Endothelial cell of umbilical vein (primary cell): ENCODE data around the gene HDAC1. TPM values are rescaled to one million over a fixed set of nuclear protein-coding genes. Genes with fewer than 3 reads are reported as not detected.

Experiments used
- BruUV-seq: library from RNA; stranded (reverse); fragments of 400-500 nt; replicated peaks from 2 replicates; lab custom pipeline; 2021; lab: Mats Ljungman, UMichigan
- CTCF ChIA-PET: fragments of 300-600, 350-600 bp; sonication (Branson Sonifier 250); formaldehyde crosslinking; loops from one replicate; lab custom pipeline; 2021; ENCODE audit warnings: antibody characterized with exemption, inconsistent platforms; lab: Charles Lee
- POLR2A ChIA-PET: fragments of 300-600, 350-600 bp; sonication (Branson Sonifier 250); formaldehyde crosslinking; loops from one replicate; lab custom pipeline; 2021; ENCODE audit warnings: antibody characterized with exemption, inconsistent platforms; lab: Charles Lee
- DNase-seq: peaks from one replicate; pipeline ENCODE4 v3.0.0-alpha.2; 2011; ENCODE audit warnings: low read depth, low spot score
- FAIRE-seq: peaks from 2 replicates; lab custom pipeline; 2011; peaks lifted over from hg19 to GRCh38; lab: Jason Lieb, UNC
- H2AFZ ChIP-seq: 2 replicates; pipeline ENCODE4 v1.6.0; 2012; ENCODE audit warnings: low read depth, low read length, control low read depth, inconsistent platforms
- H3K27ac ChIP-seq: 2 replicates; pipeline ENCODE4 v1.5.1; 2011; ENCODE audit warnings: low read depth, mild to moderate bottlenecking, control low read depth, low read length, moderate library complexity; ENCODE audit not compliant: insufficient read depth
- H3K27me3 ChIP-seq, 2 experiments: 2 replicates each; pipeline versions ENCODE4 v1.6.0 to v1.6.1; 2011; ENCODE audit warnings: low read length in 2 of 2, mixed read lengths in 1 of 2; ENCODE audit not compliant: control insufficient read depth in 2 of 2, insufficient read depth in 2 of 2
- H3K36me3 ChIP-seq, 2 experiments: 2 replicates in 1 of 2; 3 replicates in 1 of 2; pipeline ENCODE4 v1.5.1; 2011; ENCODE audit warnings: low read length in 2 of 2, mild to moderate bottlenecking in 1 of 2, moderate library complexity in 1 of 2; ENCODE audit not compliant: control insufficient read depth in 2 of 2, insufficient read depth in 2 of 2; ENCODE audit errors: extremely low read depth in 1 of 2
- H3K4me1 ChIP-seq: 3 replicates; pipeline ENCODE4 v1.5.1; 2011; ENCODE audit warnings: mild to moderate bottlenecking, low read length; ENCODE audit not compliant: control insufficient read depth, insufficient read depth; ENCODE audit errors: extremely low read depth
- H3K4me2 ChIP-seq: 2 replicates; pipeline ENCODE4 v1.6.1; 2011; ENCODE audit warnings: low read length, control low read depth, mixed read lengths; ENCODE audit not compliant: insufficient read depth
- H3K4me3 ChIP-seq, 3 experiments: fragments of 200-600 bp in 1 of 3; sonication (generic), shearing (Covaris generic) in 1 of 3; replicated peaks in 1 of 3; 2 replicates each; pipeline ENCODE4 v1.5.1; 2011 to 2016; ENCODE audit warnings: control low read depth in 3 of 3, low read length in 3 of 3, mild to moderate bottlenecking in 2 of 3, inconsistent platforms in 1 of 3, low read depth in 1 of 3, moderate library complexity in 1 of 3; ENCODE audit not compliant: insufficient read depth in 1 of 3
- H3K79me2 ChIP-seq: 2 replicates; pipeline ENCODE4 v1.6.0; 2012; ENCODE audit warnings: low read length, inconsistent platforms; ENCODE audit not compliant: control insufficient read depth, insufficient read depth
- H3K9ac ChIP-seq: replicated peaks from 2 replicates; pipeline ENCODE3; 2011; ENCODE audit warnings: low read length, control low read depth; ENCODE audit not compliant: insufficient read depth; ENCODE audit errors: extremely low read depth
- H3K9me1 ChIP-seq: replicated peaks from 3 replicates; pipeline ENCODE4 v1.6.0; 2011; ENCODE audit warnings: mild to moderate bottlenecking, low read length; ENCODE audit not compliant: control insufficient read depth, insufficient read depth; ENCODE audit errors: extremely low read depth
- H3K9me3 ChIP-seq: replicated peaks from 2 replicates; pipeline ENCODE4 v1.5.1; 2012; ENCODE audit warnings: low read length, inconsistent platforms; ENCODE audit not compliant: control insufficient read depth, insufficient read depth
- H4K20me1 ChIP-seq: replicated peaks from 2 replicates; pipeline ENCODE3; 2011; ENCODE audit warnings: mild to moderate bottlenecking, low read length; ENCODE audit not compliant: control insufficient read depth, insufficient read depth; ENCODE audit errors: extremely low read depth
- CTCF ChIP-seq, 2 donors: IDR thresholded peaks; 1 replicate in 1 of 2; 2 replicates in 1 of 2; pipeline ENCODE4 v1.5.1; 2011; ENCODE audit warnings: low read length in 2 of 2, mild to moderate bottlenecking in 2 of 2, moderate library complexity in 2 of 2, control low read depth in 1 of 2, inconsistent platforms in 1 of 2, low read depth in 1 of 2; ENCODE audit not compliant: insufficient read depth in 1 of 2; ENCODE audit errors: extremely low read depth in 1 of 2
- FOS ChIP-seq: IDR thresholded peaks from 2 replicates; pipeline ENCODE4 v1.6.1; 2011; ENCODE audit warnings: mild to moderate bottlenecking, low read length, moderate library complexity, borderline replicate concordance; ENCODE audit not compliant: insufficient read depth
- GATA2 ChIP-seq: IDR thresholded peaks from 2 replicates; pipeline ENCODE4 v1.7.0; 2011; ENCODE audit warnings: low read depth, mild to moderate bottlenecking, moderate library complexity, mixed read lengths, low read length; ENCODE audit not compliant: insufficient read length, insufficient read depth
- JUN ChIP-seq: IDR thresholded peaks from 2 replicates; pipeline ENCODE4 v1.6.1; 2011; ENCODE audit warnings: borderline replicate concordance, low read depth; ENCODE audit not compliant: insufficient read length, insufficient read depth
- MYC ChIP-seq: IDR thresholded peaks from one replicate; pipeline ENCODE4 v1.6.1; 2011; ENCODE audit warnings: mild to moderate bottlenecking, low read depth, low read length
- POLR2A ChIP-seq: IDR thresholded peaks from 2 replicates; pipeline ENCODE4 v1.6.1; 2012; ENCODE audit warnings: low read depth, mild to moderate bottlenecking, control low read depth, low read length
- POLR2AphosphoS5 ChIP-seq: IDR thresholded peaks from 2 replicates; pipeline ENCODE4 v1.6.1; 2012; ENCODE audit warnings: low read depth, mild to moderate bottlenecking, control low read depth, low read length, moderate library complexity; ENCODE audit not compliant: insufficient read depth
- dilution Hi-C: fragments of 300-500 bp; cut with MboI; formaldehyde crosslinking; loops from one replicate; pipeline ENCODE4 v1.15.0; 2019; ENCODE audit warnings: low sequenced_read_pairs; ENCODE audit not compliant: extremely low pct_ligation_motif_present
- intact Hi-C: fragments of 100-400 bp; cut with micrococcal nuclease; formaldehyde crosslinking; loops from one replicate; pipeline ENCODE4 v1.10.0; 2022
- polyA plus RNA-seq, 4 experiments: library from polyadenylated mRNA; depleted of rRNA in 3 of 4; stranded (reverse) in 3 of 4; unstranded in 1 of 4; fragments of >200 nt; gene quantifications; 2 replicates each; pipeline versions ENCODE4 v1.2.1 to v1.2.3, GENCODE V29; 2011 to 2012; ENCODE audit warnings: missing spikeins in 1 of 4
- total RNA-seq: library from RNA; stranded (reverse); gene quantifications from 2 replicates; pipeline ENCODE4 v1.2.3, GENCODE V29; 2021

Gene HDAC1
- total and polyA plus RNA-seq, 2 donors (not counting 3 experiments of a cell fraction or from before 2014, with no cell fraction given) = 138 to 141 TPM

GRCh38 chr1:32263744-32264143 lies 28.1 kb upstream of the HDAC1 start:
- H3K79me2 ChIP-seq = no peaks in the 10 kb centered on the region
- intact Hi-C loops (no loop called here), dilution Hi-C loops (no loop called here)
- no peak for DNase-seq
- H2AFZ ChIP-seq = no peak overlapping the region
- no peak overlapping the region for H3K4me3 ChIP-seq
- H3K4me1 ChIP-seq = peaks cover 5% of the 10 kb centered on the region
- BruUV-seq = no TSS peak
- H3K36me3 ChIP-seq = no peaks in the 10 kb centered on the region
- no peaks in the 10 kb centered on the region for H4K20me1 ChIP-seq
- H3K27ac ChIP-seq = no peak overlapping the region
- CTCF ChIA-PET = no interaction called here
- POLR2A ChIA-PET = no interaction called here
- no peaks in the 10 kb centered on the region for H3K9me1 ChIP-seq
- H3K9me3 ChIP-seq = no peaks in the 10 kb centered on the region
- no peaks in the 10 kb centered on the region for H3K27me3 ChIP-seq
- no peak for FAIRE-seq
- no peak overlapping the region for H3K4me2 ChIP-seq
- TF ChIP-seq CTCF (IDR thresholded peaks at IDR 0.05; ENCODE audit: extremely low read depth in 1 of 2, insufficient read depth in 1 of 2, low read depth in 1 of 2, low read length in 2 of 2) (no peak), MYC (no peak), POLR2A (no peak), POLR2AphosphoS5 (no peak), FOS (no peak), JUN (no peak), GATA2 (no peak)
- H3K9ac ChIP-seq = no peak overlapping the region
